A549 (cell line): Measurements from ENCODE around the gene ROR2. TPM values are rescaled to one million over a fixed set of nuclear protein-coding genes. Genes with fewer than 3 reads are reported as not detected.

Experiments used
- ATAC-seq, 2 experiments: fragments of 200-7000 bp in 1 of 2; fragments of >200 bp in 1 of 2; cut with Nextera tagmentation in 1 of 2; cut with Tn5 transposase in 1 of 2; 3 replicates each; pipeline versions ENCODE4 v1.8.0 to v1.9.1; 2018 to 2020; ENCODE audit warnings: mild to moderate bottlenecking in 1 of 2, moderate library complexity in 1 of 2
- CTCF ChIA-PET: fragments of 300-600 bp; sonication (Branson Sonifier 250); formaldehyde crosslinking; extraction: SDS; loops from one replicate; lab custom pipeline; 2021; ENCODE audit warnings: antibody characterized with exemption, inconsistent platforms; lab: Yijun Ruan, JAX
- POLR2A ChIA-PET: fragments of 350-600 bp; formaldehyde crosslinking; extraction: SDS; loops from one replicate; lab custom pipeline; 2021; ENCODE audit warnings: antibody characterized with exemption, inconsistent platforms; lab: Yijun Ruan, JAX
- DNase-seq, 2 experiments: peaks; one replicate each; pipeline versions ENCODE4 v3.0.0 to v3.0.0-alpha.2; 2011 to 2016; ENCODE audit warnings: low read depth in 1 of 2, low spot score in 1 of 2
- FAIRE-seq: peaks from 2 replicates; lab custom pipeline; 2011; peaks lifted over from hg19 to GRCh38; lab: Jason Lieb, UNC
- H3K27ac ChIP-seq, 2 experiments: fragments of >200 bp; sonication (Bioruptor Twin); formaldehyde crosslinking; 3 replicates each; pipeline ENCODE4 v1.5.1; 2016 to 2017
- H3K4me1 ChIP-seq: fragments of >200 bp; sonication (Bioruptor Twin); formaldehyde crosslinking; 3 replicates; pipeline ENCODE4 v1.6.1; 2016
- H3K4me2 ChIP-seq: fragments of >200 bp; sonication (Bioruptor Twin); formaldehyde crosslinking; 3 replicates; pipeline ENCODE4 v1.6.1; 2016
- H3K4me3 ChIP-seq: fragments of >200 bp; sonication (Bioruptor Twin); formaldehyde crosslinking; 3 replicates; pipeline ENCODE4 v1.5.1; 2016
- H3K9me3 ChIP-seq: fragments of >200 bp; sonication (Bioruptor Twin); formaldehyde crosslinking; 3 replicates; pipeline ENCODE4 v1.6.1; 2016
- CEBPB ChIP-seq, 2 experiments: fragments of >200 bp in 1 of 2; sonication (Bioruptor Twin) in 1 of 2; formaldehyde crosslinking in 1 of 2; IDR thresholded peaks; 2 replicates each; pipeline ENCODE4 v1.6.1; 2012 to 2016
- CHD2 ChIP-seq: fragments of 150-350 bp; IDR thresholded peaks from 2 replicates; pipeline ENCODE4 v1.6.1; 2014; ENCODE audit warnings: low read length; ENCODE audit not compliant: partially characterized antibody
- MAFK ChIP-seq: fragments of 450-650 bp; IDR thresholded peaks from 2 replicates; pipeline ENCODE4 v1.6.1; 2014; ENCODE audit not compliant: partially characterized antibody
- POLR2A ChIP-seq: IDR thresholded peaks from 2 replicates; pipeline ENCODE4 v1.6.1; 2012; ENCODE audit warnings: mild to moderate bottlenecking, low read length
- RAD21 ChIP-seq, 2 experiments: fragments of >200 bp in 1 of 2; sonication (Bioruptor Twin) in 1 of 2; formaldehyde crosslinking in 1 of 2; IDR thresholded peaks in 1 of 2; conservative IDR thresholded peaks in 1 of 2; 2 replicates in 1 of 2; 3 replicates in 1 of 2; pipeline ENCODE4 v1.6.1; 2012 to 2018; ENCODE audit warnings: inconsistent platforms in 1 of 2
- ZNF302 ChIP-seq: fragments of 250-450 bp; sonication (Bioruptor Pico); IDR thresholded peaks from 2 replicates; pipeline ENCODE4 v1.9.0; 2021; ENCODE audit warnings: inconsistent platforms, mild to moderate bottlenecking, moderate library complexity
- WGBS: methylation state at CpG from one replicate; pipeline ENCODE4 v1.1.6; 2017; ENCODE audit errors: missing lambda C conversion rate; 5-methylcytosine and 5-hydroxymethylcytosine counted together
- polyA plus RNA-seq, 4 experiments: library from polyadenylated mRNA; depleted of rRNA in 3 of 4; stranded (reverse); fragments of >200 nt; fragmentation: RNase III in 1 of 4; extraction: RNeasy Plus Mini Kit Qiagen cat#74134 plus additional on column Dnase treatment in 1 of 4; gene quantifications; 2 replicates in 3 of 4; 3 replicates in 1 of 4; pipeline ENCODE4 v1.2.3, GENCODE V29; 2011 to 2017
- TF ChIP-seq, protein P1 (sequence below): fragments of >200 bp; sonication (Bioruptor Twin); formaldehyde crosslinking; IDR thresholded peaks from 3 replicates; pipeline ENCODE4 v1.5.1; 2016
- TF ChIP-seq, protein P2 (sequence below): fragments of >200 bp; sonication (Bioruptor Twin); formaldehyde crosslinking; IDR thresholded peaks from 2 replicates; pipeline ENCODE4 v1.6.1; 2016
- TF ChIP-seq, protein P3 (sequence below): fragments of >200 bp; sonication (Bioruptor Twin); formaldehyde crosslinking; IDR thresholded peaks from 3 replicates; pipeline ENCODE4 v1.6.1; 2016

The ROR2 gene
- polyA plus RNA-seq, 2 of the 4 experiments (the other 2 are of a cell fraction), result 0.12 to 0.53 TPM

DNA sequence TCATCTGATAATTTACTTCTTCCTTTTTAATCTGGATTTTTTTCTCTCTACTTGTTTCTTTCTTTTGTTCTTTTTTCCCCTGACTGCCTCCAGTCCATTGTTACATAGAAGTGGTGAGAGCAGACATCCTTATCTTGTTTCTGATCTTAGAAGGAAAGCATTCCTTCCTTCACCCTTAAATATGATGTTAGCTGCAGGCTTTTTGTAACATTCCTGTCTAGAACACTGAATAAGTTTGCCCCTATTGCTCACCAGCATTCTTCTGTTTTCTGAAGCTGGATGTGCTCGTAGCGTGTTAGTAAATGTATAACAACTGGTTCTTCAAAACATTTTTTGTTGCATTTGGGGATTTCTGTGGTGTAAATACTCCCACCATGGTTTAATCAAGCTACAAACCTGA lies 389.7 kb downstream of the ROR2 start:
- no peak for FAIRE-seq
- Histone ChIP-seq H3K4me2 (no peak overlapping the region), H3K4me3 (no peak overlapping the region), H3K27ac (no peak overlapping the region), H3K4me1 (no peaks in the 10 kb centered on the region), H3K9me3 (no peaks in the 10 kb centered on the region)
- CTCF ChIA-PET, result no interaction called here
- DNase-seq, result no peak
- no peak for ATAC-seq
- TF ChIP-seq MAFK (no peak), POLR2A (no peak)
- WGBS, result 81% methylated on average over 2 of the region's 2 CpGs
- POLR2A ChIA-PET, result no interaction called here

DNA sequence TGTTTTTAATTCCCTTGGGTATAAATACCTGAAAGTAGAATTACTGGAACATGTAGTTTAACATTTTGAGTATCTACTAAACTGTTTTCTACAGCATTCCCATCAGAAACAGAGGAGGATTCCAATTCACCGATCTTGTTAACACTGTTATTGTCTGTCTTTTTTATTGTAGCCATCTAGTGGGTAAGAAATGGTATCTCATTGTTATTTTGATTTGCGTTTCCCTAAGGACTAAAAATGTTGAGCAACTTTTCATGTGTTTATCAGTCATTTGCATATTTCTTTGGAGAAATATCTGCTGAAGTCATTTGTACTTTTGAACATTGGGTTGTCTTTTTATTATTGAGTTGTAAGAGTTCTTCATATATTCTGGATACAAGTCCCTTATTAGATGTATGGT lies 391.1 kb downstream of the ROR2 start:
- WGBS, result 21% methylated on average over 2 of the region's 2 CpGs

DNA sequence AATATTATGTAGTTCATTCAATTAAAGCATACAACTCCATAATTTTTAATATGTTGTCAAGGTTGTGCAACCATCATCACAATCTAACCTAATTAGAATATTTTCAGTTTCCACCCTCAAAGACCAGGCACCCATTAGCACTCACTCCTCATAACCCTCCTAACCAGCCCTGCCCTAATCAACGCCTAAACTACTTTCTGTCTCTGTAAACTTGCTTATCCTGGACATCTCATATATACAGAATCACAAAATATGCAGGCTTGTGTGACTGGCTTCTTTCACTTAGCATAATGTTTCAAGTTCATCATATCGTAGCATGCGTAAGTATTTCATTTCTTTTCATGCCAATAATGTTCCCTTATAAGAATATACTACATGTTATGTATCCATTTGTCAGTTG lies 391.6 kb downstream of the ROR2 start:
- H3K27ac ChIP-seq, result no peak overlapping the region
- no peak for TF ChIP-seq CEBPB (IDR thresholded peaks at IDR 0.05)
- TF ChIP-seq, protein P1, sequence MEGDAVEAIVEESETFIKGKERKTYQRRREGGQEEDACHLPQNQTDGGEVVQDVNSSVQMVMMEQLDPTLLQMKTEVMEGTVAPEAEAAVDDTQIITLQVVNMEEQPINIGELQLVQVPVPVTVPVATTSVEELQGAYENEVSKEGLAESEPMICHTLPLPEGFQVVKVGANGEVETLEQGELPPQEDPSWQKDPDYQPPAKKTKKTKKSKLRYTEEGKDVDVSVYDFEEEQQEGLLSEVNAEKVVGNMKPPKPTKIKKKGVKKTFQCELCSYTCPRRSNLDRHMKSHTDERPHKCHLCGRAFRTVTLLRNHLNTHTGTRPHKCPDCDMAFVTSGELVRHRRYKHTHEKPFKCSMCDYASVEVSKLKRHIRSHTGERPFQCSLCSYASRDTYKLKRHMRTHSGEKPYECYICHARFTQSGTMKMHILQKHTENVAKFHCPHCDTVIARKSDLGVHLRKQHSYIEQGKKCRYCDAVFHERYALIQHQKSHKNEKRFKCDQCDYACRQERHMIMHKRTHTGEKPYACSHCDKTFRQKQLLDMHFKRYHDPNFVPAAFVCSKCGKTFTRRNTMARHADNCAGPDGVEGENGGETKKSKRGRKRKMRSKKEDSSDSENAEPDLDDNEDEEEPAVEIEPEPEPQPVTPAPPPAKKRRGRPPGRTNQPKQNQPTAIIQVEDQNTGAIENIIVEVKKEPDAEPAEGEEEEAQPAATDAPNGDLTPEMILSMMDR, result no peak
- FAIRE-seq, result no peak
- WGBS, result 64% methylated on average over 3 of the region's 3 CpGs
- H3K4me3 ChIP-seq, result no peak overlapping the region
- H3K4me2 ChIP-seq, result no peak overlapping the region
- no peaks in the 10 kb centered on the region; the same call in 2 of the 3 replicates for H3K9me3 ChIP-seq
- DNase-seq, result no peak
- no peak for ATAC-seq
- POLR2A ChIA-PET, result no interaction called here
- no peaks in the 10 kb centered on the region for H3K4me1 ChIP-seq
- CTCF ChIA-PET, result no interaction called here

More for the DNA sequence above, 391.1 kb downstream of the ROR2 start:
- CTCF ChIA-PET, result no interaction called here
- 0 out of 5 replicates have a peak, but pooled peaks have one; percentile 9 to 13 for TF ChIP-seq RAD21 (conservative IDR thresholded peaks at IDR 0.05 in 1 of 2, IDR thresholded peaks at IDR 0.05 in 1 of 2)
- TF ChIP-seq, protein P2, sequence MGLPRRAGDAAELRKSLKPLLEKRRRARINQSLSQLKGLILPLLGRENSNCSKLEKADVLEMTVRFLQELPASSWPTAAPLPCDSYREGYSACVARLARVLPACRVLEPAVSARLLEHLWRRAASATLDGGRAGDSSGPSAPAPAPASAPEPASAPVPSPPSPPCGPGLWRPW, result no peak
- TF ChIP-seq, all 56 proteins: peak for 1
- H3K4me3 ChIP-seq, result no peak overlapping the region
- POLR2A ChIA-PET, result no interaction called here
- H3K27ac ChIP-seq, result no peak overlapping the region
- FAIRE-seq, result peak; percentile 7
- H3K4me2 ChIP-seq, result no peak overlapping the region
- DNase-seq, result no peak
- no peak for ATAC-seq
- H3K9me3 ChIP-seq, result no peaks in the 10 kb centered on the region; the same call in 2 of the 3 replicates
- H3K4me1 ChIP-seq, result no peaks in the 10 kb centered on the region

DNA sequence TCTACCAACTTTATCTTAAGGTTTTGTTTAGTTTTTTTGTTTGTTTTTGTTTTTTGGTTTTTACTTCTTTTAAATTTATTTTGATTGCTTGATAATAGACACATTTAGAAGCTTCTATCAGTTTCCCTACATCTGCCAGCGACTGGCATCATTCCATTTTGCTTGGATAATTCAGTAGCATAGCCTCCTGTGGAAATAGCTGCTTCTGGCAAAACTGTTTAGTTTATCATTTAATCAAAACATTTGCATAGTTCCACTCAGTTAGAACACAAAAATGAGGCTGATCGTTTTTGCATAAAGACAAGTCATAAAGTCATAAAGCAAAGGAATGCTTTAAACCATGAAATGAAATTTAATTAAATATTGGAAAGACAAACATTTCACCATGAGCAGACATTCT lies 392.7 kb downstream of the ROR2 start:
- Histone ChIP-seq H3K4me1 (no peaks in the 10 kb centered on the region), H3K4me3 (no peak overlapping the region), H3K27ac (no peak overlapping the region), H3K4me2 (no peak overlapping the region), H3K9me3 (no peaks in the 10 kb centered on the region; the same call in 2 of the 3 replicates)
- WGBS, result 35% methylated on average over 2 of the region's 2 CpGs
- DNase-seq (no peak), FAIRE-seq (no peak), ATAC-seq (no peak)
- TF ChIP-seq CHD2, result no peak
- ChIA-PET POLR2A (no interaction called here), CTCF (no interaction called here)

DNA sequence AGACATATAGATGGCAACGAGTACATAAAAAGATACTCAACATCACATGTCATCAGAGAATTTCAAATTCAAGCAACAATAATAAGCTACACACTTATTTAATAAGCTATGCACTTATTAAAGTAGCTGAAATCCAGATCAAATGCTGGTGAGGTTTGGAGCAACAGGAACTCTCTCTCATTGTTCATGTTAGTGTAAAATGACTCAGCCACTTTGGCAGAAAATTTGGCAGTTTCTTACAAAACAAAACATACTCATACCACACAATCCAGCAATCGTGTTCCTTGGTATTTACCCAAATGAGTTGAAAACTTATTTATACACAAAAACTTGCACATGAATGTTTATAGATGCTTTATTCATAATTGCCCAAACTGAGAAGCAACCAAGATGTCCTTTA lies 394.9 kb downstream of the ROR2 start:
- Histone ChIP-seq H3K9me3 (peaks cover 4% of the 10 kb centered on the region; the same call in 1 of the 3 replicates), H3K4me1 (no peaks in the 10 kb centered on the region)
- TF ChIP-seq, protein P3, sequence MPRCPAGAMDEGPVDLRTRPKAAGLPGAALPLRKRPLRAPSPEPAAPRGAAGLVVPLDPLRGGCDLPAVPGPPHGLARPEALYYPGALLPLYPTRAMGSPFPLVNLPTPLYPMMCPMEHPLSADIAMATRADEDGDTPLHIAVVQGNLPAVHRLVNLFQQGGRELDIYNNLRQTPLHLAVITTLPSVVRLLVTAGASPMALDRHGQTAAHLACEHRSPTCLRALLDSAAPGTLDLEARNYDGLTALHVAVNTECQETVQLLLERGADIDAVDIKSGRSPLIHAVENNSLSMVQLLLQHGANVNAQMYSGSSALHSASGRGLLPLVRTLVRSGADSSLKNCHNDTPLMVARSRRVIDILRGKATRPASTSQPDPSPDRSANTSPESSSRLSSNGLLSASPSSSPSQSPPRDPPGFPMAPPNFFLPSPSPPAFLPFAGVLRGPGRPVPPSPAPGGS, result no peak
- no peak for TF ChIP-seq ZNF302
- TF ChIP-seq RAD21 (conservative IDR thresholded peaks at IDR 0.05 in 1 of 2, IDR thresholded peaks at IDR 0.05 in 1 of 2), result no peak
- TF ChIP-seq, all 56 proteins: peak for 0
- Histone ChIP-seq H3K27ac (no peak overlapping the region), H3K4me2 (no peak overlapping the region), H3K4me3 (no peak overlapping the region)
- ATAC-seq (no peak), DNase-seq (no peak), FAIRE-seq (no peak)
- WGBS, result 21% methylated on average over 2 of the region's 2 CpGs
- ChIA-PET CTCF (interaction anchor here (0.6 kb wide), 1 partner anchor 198 kb away, joined by 3 read pairs; no protein-coding TSS in a partner anchor), POLR2A (interaction anchor here (0.7 kb wide), 1 partner anchor 14 kb away, joined by 4 read pairs; no protein-coding TSS in a partner anchor)
